SK-N-SH (cell line): ENCODE results near the gene CDX1.

Experiments used
- CHD2 ChIP-seq: fragments of 150-350 bp; IDR thresholded peaks from 2 replicates; pipeline ENCODE4 v1.6.1; 2018; ENCODE audit warnings: low read length; ENCODE audit not compliant: partially characterized antibody
- EP300 ChIP-seq, 2 experiments: IDR thresholded peaks; 2 replicates each; pipeline versions ENCODE4 v1.4.0 to v1.6.1; 2012; ENCODE audit warnings: borderline replicate concordance in 1 of 2, low read depth in 1 of 2, low read length in 1 of 2
- EZH2phosphoT487 ChIP-seq: fragments of 200-600 bp; sonication (generic); IDR thresholded peaks from 2 replicates; pipeline ENCODE4 v1.6.1; 2017; ENCODE audit warnings: low read depth, mixed run types, mild to moderate bottlenecking, antibody characterized with exemption, moderate library complexity, borderline replicate concordance
- MEF2A ChIP-seq: IDR thresholded peaks from 2 replicates; pipeline ENCODE4 v1.4.0; 2012; ENCODE audit warnings: low read depth, borderline replicate concordance
- MXI1 ChIP-seq: IDR thresholded peaks from 2 replicates; pipeline ENCODE4 v1.6.1; 2012; ENCODE audit warnings: mild to moderate bottlenecking, low read depth, low read length, improper control_type of control experiment
- RCOR1 ChIP-seq: fragments of 150-350 bp; IDR thresholded peaks from 2 replicates; pipeline ENCODE4 v1.6.1; 2017; ENCODE audit warnings: antibody characterized with exemption, low read length
- SIN3A ChIP-seq: IDR thresholded peaks from 2 replicates; pipeline ENCODE4 v1.6.1; 2012; ENCODE audit warnings: low read depth, mild to moderate bottlenecking, low read length, moderate library complexity, borderline replicate concordance
- TAF1 ChIP-seq: IDR thresholded peaks from 2 replicates; pipeline ENCODE4 v1.6.1; 2012; ENCODE audit warnings: low read depth, mild to moderate bottlenecking, low read length, moderate library complexity, borderline replicate concordance
- TF ChIP-seq, protein P1 (sequence below): fragments of 200-600 bp; sonication (generic); IDR thresholded peaks from 2 replicates; pipeline ENCODE4 v1.6.1; 2017; ENCODE audit warnings: antibody characterized with exemption, mild to moderate bottlenecking, moderate library complexity
- TF ChIP-seq, protein P2 (sequence below): fragments of 150-350 bp; IDR thresholded peaks from 2 replicates; pipeline ENCODE4 v1.6.1; 2016; ENCODE audit warnings: mild to moderate bottlenecking, low read depth, low read length
- TF ChIP-seq, protein P3 (sequence below): fragments of 150-350 bp; IDR thresholded peaks from 2 replicates; pipeline ENCODE4 v1.6.1; 2017; ENCODE audit warnings: antibody characterized with exemption, low read length, low read depth, borderline replicate concordance

DNA sequence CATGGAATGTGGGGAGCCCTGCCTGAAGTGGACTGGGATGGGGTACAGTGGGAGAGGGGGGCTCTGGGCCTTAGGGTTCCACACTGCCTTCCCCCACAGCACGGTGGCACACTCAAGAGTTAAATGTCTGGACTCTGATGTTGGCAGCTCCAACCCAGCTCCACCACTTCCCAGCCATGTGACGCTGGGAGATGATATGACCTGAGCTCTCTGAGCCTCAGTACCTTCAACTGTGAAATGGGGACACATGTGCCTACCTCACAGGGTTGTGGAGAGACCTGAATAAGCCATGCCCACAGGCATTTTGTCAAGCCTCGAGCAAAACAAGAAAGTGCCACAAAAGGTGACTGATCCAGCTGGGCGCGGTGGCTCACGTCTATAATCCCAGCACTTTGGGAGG lies 7.5 kb upstream of the CDX1 start:
- TF ChIP-seq CHD2 (no peak), MXI1 (no peak), SIN3A (no peak), MEF2A (no peak), EP300 (IDR thresholded peaks at IDR 0.05; ENCODE audit: borderline replicate concordance in 1 of 2, low read depth in 1 of 2, low read length in 1 of 2) (no peak), TAF1 (no peak), RCOR1 (no peak), EZH2phosphoT487 (no peak)
- TF ChIP-seq, protein P1, sequence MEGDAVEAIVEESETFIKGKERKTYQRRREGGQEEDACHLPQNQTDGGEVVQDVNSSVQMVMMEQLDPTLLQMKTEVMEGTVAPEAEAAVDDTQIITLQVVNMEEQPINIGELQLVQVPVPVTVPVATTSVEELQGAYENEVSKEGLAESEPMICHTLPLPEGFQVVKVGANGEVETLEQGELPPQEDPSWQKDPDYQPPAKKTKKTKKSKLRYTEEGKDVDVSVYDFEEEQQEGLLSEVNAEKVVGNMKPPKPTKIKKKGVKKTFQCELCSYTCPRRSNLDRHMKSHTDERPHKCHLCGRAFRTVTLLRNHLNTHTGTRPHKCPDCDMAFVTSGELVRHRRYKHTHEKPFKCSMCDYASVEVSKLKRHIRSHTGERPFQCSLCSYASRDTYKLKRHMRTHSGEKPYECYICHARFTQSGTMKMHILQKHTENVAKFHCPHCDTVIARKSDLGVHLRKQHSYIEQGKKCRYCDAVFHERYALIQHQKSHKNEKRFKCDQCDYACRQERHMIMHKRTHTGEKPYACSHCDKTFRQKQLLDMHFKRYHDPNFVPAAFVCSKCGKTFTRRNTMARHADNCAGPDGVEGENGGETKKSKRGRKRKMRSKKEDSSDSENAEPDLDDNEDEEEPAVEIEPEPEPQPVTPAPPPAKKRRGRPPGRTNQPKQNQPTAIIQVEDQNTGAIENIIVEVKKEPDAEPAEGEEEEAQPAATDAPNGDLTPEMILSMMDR = no peak
- TF ChIP-seq, protein P2, sequence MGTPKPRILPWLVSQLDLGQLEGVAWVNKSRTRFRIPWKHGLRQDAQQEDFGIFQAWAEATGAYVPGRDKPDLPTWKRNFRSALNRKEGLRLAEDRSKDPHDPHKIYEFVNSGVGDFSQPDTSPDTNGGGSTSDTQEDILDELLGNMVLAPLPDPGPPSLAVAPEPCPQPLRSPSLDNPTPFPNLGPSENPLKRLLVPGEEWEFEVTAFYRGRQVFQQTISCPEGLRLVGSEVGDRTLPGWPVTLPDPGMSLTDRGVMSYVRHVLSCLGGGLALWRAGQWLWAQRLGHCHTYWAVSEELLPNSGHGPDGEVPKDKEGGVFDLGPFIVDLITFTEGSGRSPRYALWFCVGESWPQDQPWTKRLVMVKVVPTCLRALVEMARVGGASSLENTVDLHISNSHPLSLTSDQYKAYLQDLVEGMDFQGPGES = no peak
- TF ChIP-seq, protein P3, sequence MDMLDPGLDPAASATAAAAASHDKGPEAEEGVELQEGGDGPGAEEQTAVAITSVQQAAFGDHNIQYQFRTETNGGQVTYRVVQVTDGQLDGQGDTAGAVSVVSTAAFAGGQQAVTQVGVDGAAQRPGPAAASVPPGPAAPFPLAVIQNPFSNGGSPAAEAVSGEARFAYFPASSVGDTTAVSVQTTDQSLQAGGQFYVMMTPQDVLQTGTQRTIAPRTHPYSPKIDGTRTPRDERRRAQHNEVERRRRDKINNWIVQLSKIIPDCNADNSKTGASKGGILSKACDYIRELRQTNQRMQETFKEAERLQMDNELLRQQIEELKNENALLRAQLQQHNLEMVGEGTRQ = no peak
